Right lobe of liver (tissue), 6 donors: ENCODE data around the gene OAS2. TPM values are rescaled to one million over a fixed set of nuclear protein-coding genes. Genes with fewer than 3 reads are reported as not detected.
A peak's percentile ranks its signal among the peaks of the same experiment; 100 is the strongest.

Experiments used
- ATAC-seq, 4 donors: fragments of 200-7000 bp; cut with Tn5 transposase; one replicate each; pipeline ENCODE4 v1.9.1; 2020; ENCODE audit warnings: mild to moderate bottlenecking in 4 of 4, moderate library complexity in 4 of 4
- DNase-seq, 3 donors: peaks; one replicate each; pipeline ENCODE4 v3.0.0-alpha.2; 2020
- H3K27ac ChIP-seq, 3 donors: fragments of 200-600 bp; one replicate each; pipeline ENCODE4 v1.8.0; 2022
- H3K27me3 ChIP-seq, 2 donors: fragments of 200-600 bp; one replicate each; pipeline ENCODE4 v1.8.0; 2022
- H3K36me3 ChIP-seq, 4 donors: fragments of 200-600 bp; sonication (generic) in 1 of 4; one replicate each; pipeline versions ENCODE4 v1.5.1 to v1.8.0; 2017 to 2022; ENCODE audit warnings: control low read depth in 1 of 4
- H3K4me1 ChIP-seq, 4 donors: fragments of 200-600 bp; sonication (generic) in 1 of 4; one replicate each; pipeline versions ENCODE4 v1.5.1 to v1.8.0; 2017 to 2022; ENCODE audit warnings: control low read depth in 1 of 4
- H3K4me3 ChIP-seq, 3 donors: fragments of 200-600 bp; one replicate each; pipeline ENCODE4 v1.8.0; 2022
- H3K9me3 ChIP-seq, 4 donors: fragments of 200-600 bp; sonication (generic) in 1 of 4; one replicate each; pipeline versions ENCODE4 v1.5.1 to v1.8.0; 2017 to 2022; ENCODE audit warnings: control low read depth in 1 of 4
- CTCF ChIP-seq, 4 donors: fragments of 200-600 bp in 3 of 4; fragments of 450-650 bp in 1 of 4; IDR thresholded peaks; one replicate each; pipeline versions ENCODE4 v1.5.1 to v1.8.0; 2016 to 2022; ENCODE audit warnings: antibody characterized with exemption in 4 of 4, mild to moderate bottlenecking in 2 of 4
- POLR2A ChIP-seq: fragments of 450-650 bp; IDR thresholded peaks from one replicate; pipeline ENCODE4 v1.6.1; 2017; ENCODE audit warnings: antibody characterized with exemption, mild to moderate bottlenecking
- WGBS: methylation state at CpG from one replicate; pipeline ENCODE4 v1.1.6; 2018; ENCODE audit warnings: low coverage, low lambda C conversion rate; ENCODE audit not compliant: insufficient coverage; ENCODE audit errors: missing lambda C conversion rate; 5-methylcytosine and 5-hydroxymethylcytosine counted together
- intact Hi-C, 2 donors: fragments of 100-400 bp; cut with DNase I; formaldehyde crosslinking; loops; one replicate each; pipeline versions ENCODE4 v1.11.2 to v1.14.1; 2022
- total RNA-seq, 6 experiments: library from RNA; depleted of rRNA in 2 of 6; stranded (reverse); fragments of >200 nt in 2 of 6; fragmentation: NEBNext Ultra II Directional in 3 of 6; extraction: Animal tissue kit (Norgen Biotek cat#: 25700) in 3 of 6; gene quantifications; one replicate each; pipeline versions ENCODE4 v1.1.0 to v1.2.4, GENCODE V29; 2016 to 2023
- donor health status: DM: no; HTN: yes; CAD: no.
- donor health status: DM: no; HTN: no; CAD: no.
- donor health status: DM: no; HTN: no; CAD: no.
- donor health status: DM: no; HTN: yes; CAD: no.
- donor health status: DM: no; HTN: yes; CAD: no.

Gene OAS2
- total RNA-seq, 6 experiments from 2014 or later: 5.2 to 13.4 (median 7.1) TPM

GRCh38 chr12:113027726-113028125, 49.4 kb downstream of the OAS2 start:
- H3K4me1 ChIP-seq: no peaks in the 10 kb centered on the region
- H3K9me3 ChIP-seq: no peaks in the 10 kb centered on the region
- H3K36me3 ChIP-seq: no peaks in the 10 kb centered on the region
- intact Hi-C loops: no loop called here
- H3K27ac ChIP-seq: no peak overlapping the region
- H3K27me3 ChIP-seq: no peaks in the 10 kb centered on the region
- ATAC-seq (no peak), DNase-seq (no peak)
- WGBS: 50% methylated on average over 3 of the region's 4 CpGs
- TF ChIP-seq POLR2A (no peak), CTCF (IDR thresholded peaks at IDR 0.05) (no peak)
- no peak overlapping the region for H3K4me3 ChIP-seq

- H3K36me3 ChIP-seq: no peaks in the 10 kb centered on the region
- no peak overlapping the region for H3K4me3 ChIP-seq
- intact Hi-C loops: no loop called here
- no peaks in the 10 kb centered on the region for H3K27me3 ChIP-seq
- DNase-seq (no peak), ATAC-seq (peak; percentile 89 to 96 (median 93))
- no peaks in the 10 kb centered on the region for H3K4me1 ChIP-seq
- H3K9me3 ChIP-seq: no peaks in the 10 kb centered on the region
- WGBS: 4% methylated on average over 9 of the region's 9 CpGs
- TF ChIP-seq POLR2A (no peak), CTCF (IDR thresholded peaks at IDR 0.05) (peak; percentile 68 to 82 (median 73))
- no peak overlapping the region for H3K27ac ChIP-seq
Measured at GRCh38 chr12:113030875-113031525, 52.7 kb downstream of the OAS2 start.

- TF ChIP-seq POLR2A (no peak), CTCF (IDR thresholded peaks at IDR 0.05) (no peak)
- Histone ChIP-seq H3K27me3 (no peaks in the 10 kb centered on the region), H3K27ac (no peak overlapping the region), H3K36me3 (no peaks in the 10 kb centered on the region), H3K9me3 (no peaks in the 10 kb centered on the region), H3K4me3 (no peak overlapping the region), H3K4me1 (peaks cover 0 to 6% (median 0%) of the 10 kb centered on the region in 4 donors)
- DNase-seq (no peak), ATAC-seq (no peak)
- 71% methylated on average over 3 of the region's 4 CpGs for WGBS
- intact Hi-C loops: loop anchor here in 1 of 2 donors (10.0 kb wide), 1 partner anchor 135 kb away; no protein-coding TSS in a partner anchor
Measured at GRCh38 chr12:113039911-113040445, 61.7 kb downstream of the OAS2 start.

- Histone ChIP-seq H3K4me1 (peaks cover 0 to 6% (median 0%) of the 10 kb centered on the region in 4 donors), H3K27me3 (no peaks in the 10 kb centered on the region), H3K27ac (no peak overlapping the region), H3K4me3 (no peak overlapping the region), H3K36me3 (no peaks in the 10 kb centered on the region), H3K9me3 (no peaks in the 10 kb centered on the region)
- TF ChIP-seq CTCF (IDR thresholded peaks at IDR 0.05) (no peak), POLR2A (no peak)
- WGBS: 34% methylated on average over 6 of the region's 7 CpGs
- ATAC-seq (peak; percentile 83 to 94 (median 86)), DNase-seq (peak; percentile 62 to 77 (median 73))
- intact Hi-C loops: loop anchor here in 1 of 2 donors (10.0 kb wide), 1 partner anchor 134 kb away; no protein-coding TSS in a partner anchor
Measured at GRCh38 chr12:113040722-113041171, 62.4 kb downstream of the OAS2 start.
